B cell (primary cell): ENCODE measurements around the gene MTHFR. TPM values are rescaled to one million over a fixed set of nuclear protein-coding genes. Genes with fewer than 3 reads are reported as not detected.
A peak's percentile ranks its signal among the peaks of the same experiment; 100 is the strongest.

Source experiments
- ATAC-seq: fragments of 200-7000 bp; cut with Tn5 transposase; one replicate; pipeline ENCODE4 v1.10.0; 2021; ENCODE audit warnings: low read depth, mild to moderate bottlenecking, moderate number of reproducible peaks, moderate library complexity
- CTCF ChIA-PET: fragments of 350-600 bp; sonication (Branson Sonifier 250); formaldehyde crosslinking; loops from one replicate; lab custom pipeline; 2021; ENCODE audit warnings: antibody characterized with exemption, inconsistent platforms; lab: Charles Lee
- POLR2A ChIA-PET: fragments of 350-600 bp; sonication (Branson Sonifier 250); formaldehyde crosslinking; loops from one replicate; lab custom pipeline; 2021; ENCODE audit warnings: antibody characterized with exemption; lab: Charles Lee
- DNase-seq: peaks from one replicate; pipeline ENCODE4 v3.0.0; 2013
- H2AFZ ChIP-seq: 2 replicates; pipeline ENCODE4 v1.6.1; 2012; ENCODE audit warnings: mild to moderate bottlenecking, low read depth, low read length; ENCODE audit not compliant: insufficient read depth, poor library complexity, severe bottlenecking
- H3K27ac ChIP-seq, 2 donors: 1 replicate in 1 of 2; 2 replicates in 1 of 2; pipeline ENCODE4 v1.5.1; 2012 to 2013; ENCODE audit warnings: low read length in 2 of 2, mild to moderate bottlenecking in 2 of 2, moderate library complexity in 1 of 2
- H3K27me3 ChIP-seq, 4 experiments: fragments of 200-600 bp in 1 of 4; sonication (generic) in 1 of 4; replicated peaks in 1 of 4; 1 replicate in 2 of 4; 2 replicates in 2 of 4; pipeline versions ENCODE4 v1.6.1 to v1.7.0; 2013 to 2016; ENCODE audit warnings: low read length in 3 of 4, mild to moderate bottlenecking in 2 of 4, mixed read lengths in 1 of 4, moderate library complexity in 1 of 4; ENCODE audit not compliant: insufficient read depth in 4 of 4, control insufficient read depth in 3 of 4; ENCODE audit errors: control extremely low read depth in 1 of 4
- H3K36me3 ChIP-seq, 2 experiments: replicated peaks in 1 of 2; 1 replicate in 1 of 2; 2 replicates in 1 of 2; pipeline versions ENCODE4 v1.6.1 to v1.7.1; 2013; ENCODE audit warnings: low read length in 1 of 2; ENCODE audit not compliant: insufficient read depth in 2 of 2, control insufficient read depth in 1 of 2; ENCODE audit errors: control extremely low read depth in 1 of 2, extremely low read depth in 1 of 2
- H3K4me1 ChIP-seq, 2 donors: fragments of 200-600 bp in 1 of 2; sonication (generic) in 1 of 2; 1 replicate in 1 of 2; 2 replicates in 1 of 2; pipeline versions ENCODE4 v1.5.1 to v1.6.1; 2013 to 2017; ENCODE audit warnings: low read length in 2 of 2; ENCODE audit not compliant: control insufficient read depth in 2 of 2, insufficient read depth in 2 of 2
- H3K4me2 ChIP-seq: replicated peaks from 2 replicates; pipeline ENCODE3; 2012; ENCODE audit warnings: mild to moderate bottlenecking, low read depth, low read length; ENCODE audit not compliant: poor library complexity, severe bottlenecking
- H3K4me3 ChIP-seq, 5 experiments: fragments of 200-600 bp in 1 of 5; sonication (generic) in 1 of 5; 1 replicate in 3 of 5; 2 replicates in 2 of 5; pipeline versions ENCODE4 v1.5.1 to v1.7.0; 2011 to 2016; ENCODE audit warnings: low read length in 4 of 5, mild to moderate bottlenecking in 4 of 5, low read depth in 2 of 5, control low read depth in 1 of 5, moderate library complexity in 1 of 5; ENCODE audit not compliant: insufficient read depth in 1 of 5; ENCODE audit errors: control extremely low read depth in 1 of 5, extremely low read depth in 1 of 5
- H3K79me2 ChIP-seq: fragments of 200-600 bp; sonication (generic); one replicate; pipeline ENCODE4 v1.6.0; 2016; ENCODE audit warnings: low read length; ENCODE audit not compliant: control insufficient read depth, insufficient read depth
- H3K9ac ChIP-seq: fragments of 200-600 bp; sonication (generic); 2 replicates; pipeline ENCODE4 v1.6.1; 2017; ENCODE audit warnings: mild to moderate bottlenecking, low read length, moderate library complexity
- H3K9me3 ChIP-seq, 3 donors: one replicate each; pipeline versions ENCODE4 v1.6.1 to v1.7.1; 2013; ENCODE audit warnings: low read length in 2 of 3; ENCODE audit not compliant: control insufficient read depth in 2 of 3, insufficient read depth in 1 of 3; ENCODE audit errors: control extremely low read depth in 1 of 3
- H4K20me1 ChIP-seq: 2 replicates; pipeline ENCODE4 v1.6.0; 2012; ENCODE audit warnings: mild to moderate bottlenecking, low read length; ENCODE audit not compliant: insufficient read depth, control insufficient read depth, poor library complexity, severe bottlenecking
- H3K27ac Mint-ChIP-seq: one replicate; pipeline ENCODE4 v1.8.0; 2021; ENCODE audit warnings: mixed read lengths
- H3K27me3 Mint-ChIP-seq: one replicate; pipeline ENCODE4 v1.8.0; 2021; ENCODE audit warnings: mixed read lengths
- H3K4me1 Mint-ChIP-seq: one replicate; pipeline ENCODE4 v1.8.0; 2021; ENCODE audit warnings: mixed read lengths
- H3K4me3 Mint-ChIP-seq: one replicate; pipeline ENCODE4 v1.8.0; 2021; ENCODE audit warnings: mixed read lengths
- H3K9me3 Mint-ChIP-seq: one replicate; pipeline ENCODE4 v1.8.0; 2022; ENCODE audit warnings: mixed read lengths; ENCODE audit not compliant: insufficient read depth
- EZH2 ChIP-seq: IDR thresholded peaks from 2 replicates; pipeline ENCODE4 v1.6.1; 2012; ENCODE audit warnings: borderline replicate concordance, low read depth, mild to moderate bottlenecking, moderate library complexity, low read length; ENCODE audit not compliant: insufficient read depth, poor library complexity, severe bottlenecking
- WGBS: methylation state at CpG from one replicate; pipeline ENCODE4 v1.1.5; 2013; ENCODE audit warnings: missing lambda C conversion rate; ENCODE audit not compliant: insufficient coverage; 5-methylcytosine and 5-hydroxymethylcytosine counted together
- intact Hi-C: fragments of 100-400 bp; cut with micrococcal nuclease; formaldehyde crosslinking; loops from one replicate; pipeline ENCODE4 v1.10.0; 2022
- polyA plus RNA-seq: library from polyadenylated mRNA; depleted of rRNA; stranded (reverse); fragments of >200 nt; gene quantifications from 2 replicates; pipeline ENCODE4 v1.2.3, GENCODE V29; 2012
- total RNA-seq, 2 donors: library from RNA; stranded (reverse); fragments of 120-200 nt in 1 of 2; gene quantifications; 1 replicate in 1 of 2; 2 replicates in 1 of 2; pipeline versions ENCODE4 v1.2.3 to v1.2.4, GENCODE V29; 2013 to 2022
- TF ChIP-seq, protein P1 (sequence below): fragments of 200-600 bp; IDR thresholded peaks from one replicate; pipeline ENCODE4 v1.8.0; 2022; ENCODE audit warnings: antibody characterized with exemption, mild to moderate bottlenecking

The MTHFR gene
- total and polyA plus RNA-seq, 2 donors (not counting 1 experiment from before 2014, with no cell fraction given): 35.8 to 114 TPM

DNA sequence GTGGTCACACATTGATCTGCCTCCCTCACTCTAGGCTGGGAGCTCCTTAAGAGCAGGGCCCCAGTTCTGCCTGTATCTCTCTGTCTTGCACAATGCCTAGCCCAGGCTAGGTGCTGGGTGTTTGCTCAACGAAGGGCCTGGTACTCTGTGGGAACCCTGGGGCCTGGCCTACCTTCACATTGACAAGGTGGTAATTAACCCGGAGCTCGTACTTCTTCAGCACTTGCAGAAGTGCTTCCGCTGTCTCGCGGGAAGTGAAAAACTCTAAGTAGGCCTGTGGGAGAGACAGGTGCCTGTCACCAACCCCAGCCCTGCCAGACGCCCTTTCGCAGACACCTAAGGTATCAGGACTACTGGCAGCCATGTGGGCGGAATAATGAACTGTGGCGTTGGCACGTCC is 13.7 kb downstream of the MTHFR start:
- 98% methylated on average over 11 of the region's 11 CpGs for WGBS
- ATAC-seq: no peak
- Histone ChIP-seq H2AFZ (no peak overlapping the region), H4K20me1 (peaks cover 8% of the 10 kb centered on the region), H3K9me3 (no peaks in the 10 kb centered on the region), H3K27me3 (no peaks in the 10 kb centered on the region), H3K9ac (no peak overlapping the region), H3K27ac (peak overlapping the region in 1 of 2 donors; percentile 23), H3K79me2 (peaks cover 18% of the 10 kb centered on the region), H3K4me2 (no peak overlapping the region), H3K4me3 (no peak overlapping the region), H3K36me3 (peaks cover 0 to 67% of the 10 kb centered on the region in 2 experiments), H3K4me1 (peaks cover 0 to 8% of the 10 kb centered on the region in 2 donors)
- peaks cover 13% of the 10 kb centered on the region for H3K4me1 Mint-ChIP-seq
- no peak for DNase-seq
- H3K27me3 Mint-ChIP-seq: no peaks in the 10 kb centered on the region
- POLR2A ChIA-PET: no interaction called here
- CTCF ChIA-PET: interaction anchor here (0.9 kb wide), 1 partner anchor 16 kb away, joined by 3 read pairs; no protein-coding TSS in a partner anchor
- TF ChIP-seq, protein P1, sequence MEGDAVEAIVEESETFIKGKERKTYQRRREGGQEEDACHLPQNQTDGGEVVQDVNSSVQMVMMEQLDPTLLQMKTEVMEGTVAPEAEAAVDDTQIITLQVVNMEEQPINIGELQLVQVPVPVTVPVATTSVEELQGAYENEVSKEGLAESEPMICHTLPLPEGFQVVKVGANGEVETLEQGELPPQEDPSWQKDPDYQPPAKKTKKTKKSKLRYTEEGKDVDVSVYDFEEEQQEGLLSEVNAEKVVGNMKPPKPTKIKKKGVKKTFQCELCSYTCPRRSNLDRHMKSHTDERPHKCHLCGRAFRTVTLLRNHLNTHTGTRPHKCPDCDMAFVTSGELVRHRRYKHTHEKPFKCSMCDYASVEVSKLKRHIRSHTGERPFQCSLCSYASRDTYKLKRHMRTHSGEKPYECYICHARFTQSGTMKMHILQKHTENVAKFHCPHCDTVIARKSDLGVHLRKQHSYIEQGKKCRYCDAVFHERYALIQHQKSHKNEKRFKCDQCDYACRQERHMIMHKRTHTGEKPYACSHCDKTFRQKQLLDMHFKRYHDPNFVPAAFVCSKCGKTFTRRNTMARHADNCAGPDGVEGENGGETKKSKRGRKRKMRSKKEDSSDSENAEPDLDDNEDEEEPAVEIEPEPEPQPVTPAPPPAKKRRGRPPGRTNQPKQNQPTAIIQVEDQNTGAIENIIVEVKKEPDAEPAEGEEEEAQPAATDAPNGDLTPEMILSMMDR: no peak
- intact Hi-C loops: no loop called here
- H3K4me3 Mint-ChIP-seq: no peak overlapping the region
- peak overlapping the region; percentile 75 for H3K27ac Mint-ChIP-seq
- no peaks in the 10 kb centered on the region for H3K9me3 Mint-ChIP-seq

DNA sequence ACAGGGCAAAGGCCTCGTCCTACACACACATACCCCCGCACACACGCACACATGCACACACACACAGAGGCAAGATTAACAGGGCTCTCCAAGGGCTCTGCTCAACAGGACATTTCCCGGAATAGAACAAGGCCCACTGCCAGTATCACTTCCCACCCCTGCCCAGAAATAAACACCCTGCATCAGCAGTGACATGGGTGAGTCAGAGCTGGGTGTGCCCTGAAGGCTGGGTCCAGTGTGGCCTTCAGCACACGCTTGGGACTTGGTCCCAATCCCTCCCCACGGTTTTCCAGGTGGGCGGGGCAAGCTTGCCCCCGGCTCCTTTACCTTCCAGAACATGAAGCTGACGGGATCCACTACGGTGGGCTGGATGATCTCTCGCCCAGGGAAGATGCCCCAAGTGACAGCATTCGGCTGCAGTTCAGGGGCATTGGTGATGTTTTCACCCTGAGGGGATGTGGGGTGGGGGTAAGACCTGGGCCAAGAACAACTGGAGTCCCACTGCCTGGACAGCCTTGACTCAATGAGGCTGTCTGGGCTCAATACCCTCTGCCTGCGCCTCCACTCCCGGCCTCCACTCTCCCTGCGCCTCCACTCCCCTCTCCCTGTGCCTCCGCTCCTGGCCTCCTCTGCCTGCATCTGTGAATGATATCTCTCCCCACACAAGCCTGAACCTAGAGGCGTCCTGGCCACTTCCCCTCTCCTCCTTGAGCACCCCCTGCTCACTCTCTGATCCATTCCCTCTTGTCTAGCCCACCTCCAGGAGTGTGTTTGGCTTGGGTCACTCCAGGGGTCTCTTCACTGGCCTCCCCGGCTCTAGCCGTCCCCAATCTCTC is 14.7 kb downstream of the MTHFR start:
- Histone ChIP-seq H3K4me3 (no peak overlapping the region), H3K27ac (peak overlapping the region; percentile 12 to 23), H3K36me3 (peaks cover 0 to 62% of the 10 kb centered on the region in 2 experiments), H3K27me3 (no peaks in the 10 kb centered on the region), H2AFZ (no peak overlapping the region), H3K9ac (no peak overlapping the region), H3K79me2 (peaks cover 13% of the 10 kb centered on the region), H3K9me3 (no peaks in the 10 kb centered on the region), H3K4me2 (no peak overlapping the region), H3K4me1 (peaks cover 2 to 11% of the 10 kb centered on the region in 2 donors), H4K20me1 (peaks cover 4% of the 10 kb centered on the region)
- TF ChIP-seq, protein P1: no peak
- no peak for TF ChIP-seq EZH2
- 94% methylated on average over 16 of the region's 19 CpGs for WGBS
- intact Hi-C loops: no loop called here
- Mint-ChIP-seq H3K9me3 (no peaks in the 10 kb centered on the region), H3K4me1 (peaks cover 20% of the 10 kb centered on the region), H3K27me3 (no peaks in the 10 kb centered on the region), H3K27ac (peak overlapping the region; percentile 75), H3K4me3 (no peak overlapping the region)
- DNase-seq (no peak), ATAC-seq (peak; percentile 54)
- POLR2A ChIA-PET: interaction anchor here (0.8 kb wide), 1 partner anchor 24 kb away, joined by 7 read pairs; no protein-coding TSS in a partner anchor
- CTCF ChIA-PET: no interaction called here
